B cell (primary cell): ENCODE data around the gene BCKDHA. TPM values are rescaled to one million over a fixed set of nuclear protein-coding genes. Genes with fewer than 3 reads are reported as not detected.
A peak's percentile ranks its signal among the peaks of the same experiment; 100 is the strongest.

Source experiments
- ATAC-seq: fragments of 200-7000 bp; cut with Tn5 transposase; one replicate; pipeline ENCODE4 v1.10.0; 2021; ENCODE audit warnings: low read depth, mild to moderate bottlenecking, moderate number of reproducible peaks, moderate library complexity
- CTCF ChIA-PET: fragments of 350-600 bp; sonication (Branson Sonifier 250); formaldehyde crosslinking; loops from one replicate; lab custom pipeline; 2021; ENCODE audit warnings: antibody characterized with exemption, inconsistent platforms; lab: Charles Lee
- POLR2A ChIA-PET: fragments of 350-600 bp; sonication (Branson Sonifier 250); formaldehyde crosslinking; loops from one replicate; lab custom pipeline; 2021; ENCODE audit warnings: antibody characterized with exemption; lab: Charles Lee
- DNase-seq: peaks from one replicate; pipeline ENCODE4 v3.0.0; 2013
- H2AFZ ChIP-seq: 2 replicates; pipeline ENCODE4 v1.6.1; 2012; ENCODE audit warnings: mild to moderate bottlenecking, low read depth, low read length; ENCODE audit not compliant: insufficient read depth, poor library complexity, severe bottlenecking
- H3K27ac ChIP-seq, 2 donors: 1 replicate in 1 of 2; 2 replicates in 1 of 2; pipeline ENCODE4 v1.5.1; 2012 to 2013; ENCODE audit warnings: low read length in 2 of 2, mild to moderate bottlenecking in 2 of 2, moderate library complexity in 1 of 2
- H3K27me3 ChIP-seq, 4 experiments: fragments of 200-600 bp in 1 of 4; sonication (generic) in 1 of 4; replicated peaks in 1 of 4; 1 replicate in 2 of 4; 2 replicates in 2 of 4; pipeline versions ENCODE4 v1.6.1 to v1.7.0; 2013 to 2016; ENCODE audit warnings: low read length in 3 of 4, mild to moderate bottlenecking in 2 of 4, mixed read lengths in 1 of 4, moderate library complexity in 1 of 4; ENCODE audit not compliant: insufficient read depth in 4 of 4, control insufficient read depth in 3 of 4; ENCODE audit errors: control extremely low read depth in 1 of 4
- H3K36me3 ChIP-seq, 2 experiments: replicated peaks in 1 of 2; 1 replicate in 1 of 2; 2 replicates in 1 of 2; pipeline versions ENCODE4 v1.6.1 to v1.7.1; 2013; ENCODE audit warnings: low read length in 1 of 2; ENCODE audit not compliant: insufficient read depth in 2 of 2, control insufficient read depth in 1 of 2; ENCODE audit errors: control extremely low read depth in 1 of 2, extremely low read depth in 1 of 2
- H3K4me1 ChIP-seq, 2 donors: fragments of 200-600 bp in 1 of 2; sonication (generic) in 1 of 2; 1 replicate in 1 of 2; 2 replicates in 1 of 2; pipeline versions ENCODE4 v1.5.1 to v1.6.1; 2013 to 2017; ENCODE audit warnings: low read length in 2 of 2; ENCODE audit not compliant: control insufficient read depth in 2 of 2, insufficient read depth in 2 of 2
- H3K4me2 ChIP-seq: replicated peaks from 2 replicates; pipeline ENCODE3; 2012; ENCODE audit warnings: mild to moderate bottlenecking, low read depth, low read length; ENCODE audit not compliant: poor library complexity, severe bottlenecking
- H3K4me3 ChIP-seq, 5 experiments: fragments of 200-600 bp in 1 of 5; sonication (generic) in 1 of 5; 1 replicate in 3 of 5; 2 replicates in 2 of 5; pipeline versions ENCODE4 v1.5.1 to v1.7.0; 2011 to 2016; ENCODE audit warnings: low read length in 4 of 5, mild to moderate bottlenecking in 4 of 5, low read depth in 2 of 5, control low read depth in 1 of 5, moderate library complexity in 1 of 5; ENCODE audit not compliant: insufficient read depth in 1 of 5; ENCODE audit errors: control extremely low read depth in 1 of 5, extremely low read depth in 1 of 5
- H3K79me2 ChIP-seq: fragments of 200-600 bp; sonication (generic); one replicate; pipeline ENCODE4 v1.6.0; 2016; ENCODE audit warnings: low read length; ENCODE audit not compliant: control insufficient read depth, insufficient read depth
- H3K9ac ChIP-seq: fragments of 200-600 bp; sonication (generic); 2 replicates; pipeline ENCODE4 v1.6.1; 2017; ENCODE audit warnings: mild to moderate bottlenecking, low read length, moderate library complexity
- H3K9me3 ChIP-seq, 3 donors: one replicate each; pipeline versions ENCODE4 v1.6.1 to v1.7.1; 2013; ENCODE audit warnings: low read length in 2 of 3; ENCODE audit not compliant: control insufficient read depth in 2 of 3, insufficient read depth in 1 of 3; ENCODE audit errors: control extremely low read depth in 1 of 3
- H4K20me1 ChIP-seq: 2 replicates; pipeline ENCODE4 v1.6.0; 2012; ENCODE audit warnings: mild to moderate bottlenecking, low read length; ENCODE audit not compliant: insufficient read depth, control insufficient read depth, poor library complexity, severe bottlenecking
- H3K27ac Mint-ChIP-seq: one replicate; pipeline ENCODE4 v1.8.0; 2021; ENCODE audit warnings: mixed read lengths
- H3K27me3 Mint-ChIP-seq: one replicate; pipeline ENCODE4 v1.8.0; 2021; ENCODE audit warnings: mixed read lengths
- H3K4me1 Mint-ChIP-seq: one replicate; pipeline ENCODE4 v1.8.0; 2021; ENCODE audit warnings: mixed read lengths
- H3K4me3 Mint-ChIP-seq: one replicate; pipeline ENCODE4 v1.8.0; 2021; ENCODE audit warnings: mixed read lengths
- H3K9me3 Mint-ChIP-seq: one replicate; pipeline ENCODE4 v1.8.0; 2022; ENCODE audit warnings: mixed read lengths; ENCODE audit not compliant: insufficient read depth
- CTCF ChIP-seq: fragments of 200-600 bp; IDR thresholded peaks from one replicate; pipeline ENCODE4 v1.8.0; 2022; ENCODE audit warnings: antibody characterized with exemption, mild to moderate bottlenecking
- EZH2 ChIP-seq: IDR thresholded peaks from 2 replicates; pipeline ENCODE4 v1.6.1; 2012; ENCODE audit warnings: borderline replicate concordance, low read depth, mild to moderate bottlenecking, moderate library complexity, low read length; ENCODE audit not compliant: insufficient read depth, poor library complexity, severe bottlenecking
- WGBS: methylation state at CpG from one replicate; pipeline ENCODE4 v1.1.5; 2013; ENCODE audit warnings: missing lambda C conversion rate; ENCODE audit not compliant: insufficient coverage; 5-methylcytosine and 5-hydroxymethylcytosine counted together
- intact Hi-C: fragments of 100-400 bp; cut with micrococcal nuclease; formaldehyde crosslinking; loops from one replicate; pipeline ENCODE4 v1.10.0; 2022
- polyA plus RNA-seq: library from polyadenylated mRNA; depleted of rRNA; stranded (reverse); fragments of >200 nt; gene quantifications from 2 replicates; pipeline ENCODE4 v1.2.3, GENCODE V29; 2012
- total RNA-seq, 2 donors: library from RNA; stranded (reverse); fragments of 120-200 nt in 1 of 2; gene quantifications; 1 replicate in 1 of 2; 2 replicates in 1 of 2; pipeline versions ENCODE4 v1.2.3 to v1.2.4, GENCODE V29; 2013 to 2022

The BCKDHA gene
- total and polyA plus RNA-seq, 2 donors (not counting 1 experiment from before 2014, with no cell fraction given) = 20.6 to 39.7 TPM

- 3% methylated on average over 13 of the region's 22 CpGs for WGBS
- Histone ChIP-seq H3K4me1 (peaks cover 12 to 20% of the 10 kb centered on the region in 2 donors), H3K79me2 (no peaks in the 10 kb centered on the region), H2AFZ (peak overlapping the region; percentile 74), H3K27me3 (peaks cover 0 to 1% (median 0%) of the 10 kb centered on the region in 4 experiments), H3K4me3 (peak overlapping the region in 3 of 5 experiments; percentile 31 to 48 (median 35)), H3K9ac (peak overlapping the region; percentile 53), H3K4me2 (peak overlapping the region; percentile 72), H4K20me1 (no peaks in the 10 kb centered on the region), H3K36me3 (no peaks in the 10 kb centered on the region), H3K27ac (no peak overlapping the region), H3K9me3 (no peaks in the 10 kb centered on the region)
- POLR2A ChIA-PET = interaction anchor here (0.6 to 1.0 kb wide), 3 partner anchors 114 to 136 kb away, joined by 4 to 7 read pairs (median 5); no protein-coding TSS in a partner anchor
- peak overlapping the region; percentile 74 for H3K4me3 Mint-ChIP-seq
- intact Hi-C loops = loop anchor here (1.0 kb wide), 6 partner anchors 67 to 146 kb away; no protein-coding TSS in a partner anchor
- no peak for TF ChIP-seq EZH2
- TF ChIP-seq CTCF = peak; percentile 99
- H3K4me1 Mint-ChIP-seq = peaks cover 20% of the 10 kb centered on the region
- CTCF ChIA-PET = interaction anchor here (0.7 to 10.9 kb wide), 32 partner anchors 8 to 316 kb away, joined by 3 to 442 read pairs (median 5); partner anchors contain the start of genes B3GNT8, B9D2, CEACAM21 and DMAC2
- H3K9me3 Mint-ChIP-seq = no peaks in the 10 kb centered on the region
- ATAC-seq = peak; percentile 97
- H3K27me3 Mint-ChIP-seq = peaks cover 5% of the 10 kb centered on the region
- DNase-seq = peak; percentile 82
- peak overlapping the region; percentile 44 for H3K27ac Mint-ChIP-seq
Observed at GRCh38 chr19:41449079-41449864, 51.7 kb downstream of the BCKDHA start.

GRCh38 chr19:41449865-41450178, 52.2 kb downstream of the BCKDHA start:
- H3K4me3 ChIP-seq = no peak overlapping the region
- no peak for DNase-seq
- H3K9ac ChIP-seq = no peak overlapping the region
- no peaks in the 10 kb centered on the region for H3K36me3 ChIP-seq
- no peaks in the 10 kb centered on the region for H3K27me3 ChIP-seq
- no peaks in the 10 kb centered on the region for H3K79me2 ChIP-seq
- H3K4me1 ChIP-seq = peaks cover 12 to 22% of the 10 kb centered on the region in 2 donors
- intact Hi-C loops = loop anchor here (1.0 kb wide), 6 partner anchors 66 to 145 kb away; no protein-coding TSS in a partner anchor
- TF ChIP-seq CTCF (no peak), EZH2 (no peak)
- no peak for ATAC-seq
- CTCF ChIA-PET = interaction anchor here (0.7 to 10.9 kb wide), 26 partner anchors 7 to 246 kb away, joined by 3 to 442 read pairs (median 6); partner anchors contain the start of genes B3GNT8, B9D2, CEACAM21 and DMAC2
- H3K9me3 Mint-ChIP-seq = no peaks in the 10 kb centered on the region
- H3K4me2 ChIP-seq = no peak overlapping the region
- WGBS = 75% methylated on average over 1 of the region's 3 CpGs
- no peak overlapping the region for H3K27ac ChIP-seq
- H3K27me3 Mint-ChIP-seq = peaks cover 4% of the 10 kb centered on the region
- peaks cover 23% of the 10 kb centered on the region for H3K4me1 Mint-ChIP-seq
- POLR2A ChIA-PET = interaction anchor here (0.7 kb wide), 1 partner anchor 56 kb away, joined by 3 read pairs; no protein-coding TSS in a partner anchor
- no peaks in the 10 kb centered on the region for H4K20me1 ChIP-seq
- H3K9me3 ChIP-seq = no peaks in the 10 kb centered on the region
- H3K4me3 Mint-ChIP-seq = no peak overlapping the region
- peak overlapping the region; percentile 74 for H2AFZ ChIP-seq
- H3K27ac Mint-ChIP-seq = no peak overlapping the region
